Loucy (cell line): ENCODE data around the gene MACF1.

ENCODE experiments used
- CTCF ChIP-seq: fragments of 200-600 bp; sonication (generic); conservative IDR thresholded peaks from 2 replicates; pipeline ENCODE4 v1.5.1; 2014; ENCODE audit warnings: mild to moderate bottlenecking, antibody characterized with exemption, low read length
- EZH2phosphoT487 ChIP-seq: fragments of 200-600 bp; IDR thresholded peaks from 2 replicates; pipeline ENCODE4 v1.6.1; 2018; ENCODE audit warnings: antibody characterized with exemption, mild to moderate bottlenecking, moderate library complexity, borderline replicate concordance

GRCh38 chr1:39462074-39462473 lies 257.6 kb downstream of the MACF1 start:
- TF ChIP-seq CTCF, result no peak
- no peak for TF ChIP-seq EZH2phosphoT487
